Upper lobe of left lung (tissue), 6 donors: Measurements from ENCODE around the gene SMIM13. TPM values are rescaled to one million over a fixed set of nuclear protein-coding genes. Genes with fewer than 3 reads are reported as not detected.
A peak's percentile ranks its signal among the peaks of the same experiment; 100 is the strongest.

Source experiments
- ATAC-seq, 2 donors: fragments of 200-7000 bp; cut with Tn5 transposase; one replicate each; pipeline ENCODE4 v1.9.1; 2022; ENCODE audit warnings: mild to moderate bottlenecking in 2 of 2, moderate library complexity in 2 of 2; ENCODE audit not compliant: low FRiP score in 2 of 2
- DNase-seq, 2 donors: peaks; one replicate each; pipeline ENCODE4 v3.0.0-alpha.2; 2019 to 2020
- H3K27ac ChIP-seq, 4 donors: fragments of 200-600 bp; sonication (generic); one replicate each; pipeline ENCODE4 v1.5.1; 2016 to 2019
- H3K27me3 ChIP-seq, 4 donors: fragments of 200-600 bp; sonication (generic); one replicate each; pipeline ENCODE4 v1.5.1; 2017 to 2019
- H3K36me3 ChIP-seq, 4 donors: fragments of 200-600 bp; sonication (generic); one replicate each; pipeline ENCODE4 v1.5.1; 2016 to 2019
- H3K4me1 ChIP-seq, 4 donors: fragments of 200-600 bp; sonication (generic); one replicate each; pipeline ENCODE4 v1.5.1; 2018 to 2019
- H3K4me3 ChIP-seq, 4 donors: fragments of 200-600 bp; sonication (generic); one replicate each; pipeline ENCODE4 v1.5.1; 2017 to 2019; ENCODE audit warnings: mild to moderate bottlenecking in 2 of 4, moderate library complexity in 1 of 4
- H3K9me3 ChIP-seq, 4 donors: fragments of 200-600 bp; sonication (generic); one replicate each; pipeline ENCODE4 v1.5.1; 2018 to 2019
- EP300 ChIP-seq, 4 donors: sonication (generic); formaldehyde crosslinking; IDR thresholded peaks; one replicate each; pipeline ENCODE4 v1.5.1; 2017; ENCODE audit warnings: antibody characterized with exemption in 4 of 4, control low read depth in 2 of 4
- POLR2A ChIP-seq, 4 donors: fragments of 450-650 bp; IDR thresholded peaks; one replicate each; pipeline ENCODE4 v1.5.1; 2016 to 2017; ENCODE audit warnings: antibody characterized with exemption in 4 of 4, mild to moderate bottlenecking in 2 of 4
- POLR2AphosphoS5 ChIP-seq, 2 donors: sonication (generic); formaldehyde crosslinking; IDR thresholded peaks; one replicate each; pipeline ENCODE4 v1.5.1; 2017; ENCODE audit warnings: antibody characterized with exemption in 2 of 2
- WGBS, 2 donors: methylation state at CpG; one replicate each; pipeline ENCODE4 v1.1.5; 2017 to 2018; 5-methylcytosine and 5-hydroxymethylcytosine counted together
- total RNA-seq, 6 donors: library from RNA; depleted of rRNA in 4 of 6; stranded (reverse); fragments of >200 nt in 4 of 6; gene quantifications; one replicate each; pipeline versions ENCODE4 v1.1.0 to v1.2.1, GENCODE V29; 2016 to 2021
- TF ChIP-seq, protein P1 (sequence below), 6 experiments: fragments of 450-650 bp in 4 of 6; fragments of 200-600 bp in 2 of 6; sonication (generic) in 2 of 6; IDR thresholded peaks; one replicate each; pipeline ENCODE4 v1.5.1; 2016 to 2019; ENCODE audit warnings: antibody characterized with exemption in 6 of 6
- donor health status: DM: no; HTN: no; CAD: no; lungs with moderate emphysema.
- donor health status: DM: no; HTN: yes; CAD: no; lungs with severe emphysema.

Gene SMIM13
- total RNA-seq, 6 donors from 2014 or later: 1.0 to 9.6 (median 6.3) TPM

DNA sequence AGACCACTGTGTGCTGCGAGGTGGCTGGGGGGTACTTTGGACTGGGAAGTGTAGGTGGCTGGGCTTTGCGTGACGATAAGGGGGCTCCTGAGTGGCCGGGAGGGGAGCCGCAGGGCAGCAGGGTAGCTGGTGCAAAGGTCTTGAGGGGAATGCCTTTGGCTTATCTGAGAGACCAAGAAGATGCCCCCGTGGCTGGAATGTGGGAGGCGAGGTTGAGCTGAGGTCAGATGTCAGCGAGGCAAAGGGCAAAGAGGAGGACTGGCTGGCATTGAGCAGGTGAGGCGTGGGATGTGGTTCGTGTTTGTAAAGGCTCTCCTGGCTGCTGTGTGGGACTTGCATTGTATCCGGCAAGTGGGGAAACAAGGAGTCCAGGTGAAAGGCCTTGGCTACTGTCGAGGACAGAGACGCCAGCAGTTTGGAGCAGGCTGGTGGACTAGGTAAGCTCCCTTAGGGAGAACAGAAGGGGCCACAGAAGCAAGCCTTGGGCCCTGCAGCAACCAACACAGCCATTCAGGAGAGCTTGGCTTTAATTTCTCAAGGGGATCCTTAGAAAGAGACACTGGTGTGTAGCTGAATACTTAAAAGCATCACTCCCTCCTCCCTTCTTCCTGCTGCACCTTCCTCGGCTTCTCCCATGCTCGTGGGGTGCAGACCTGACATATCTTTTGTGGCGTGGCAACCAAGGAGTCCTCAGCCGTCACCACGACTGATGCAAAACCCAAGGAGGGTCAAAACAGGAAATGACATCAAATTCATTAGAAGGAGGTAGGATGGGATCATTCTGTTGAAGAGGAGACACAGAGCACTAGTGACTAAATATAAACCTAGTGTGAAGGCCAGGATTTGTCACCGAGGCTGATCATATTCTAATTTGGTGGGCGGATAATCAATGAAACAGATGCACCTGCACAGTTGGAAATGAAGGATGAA is 71.3 kb downstream of the SMIM13 start:
- H3K36me3 ChIP-seq: no peaks in the 10 kb centered on the region
- TF ChIP-seq EP300 (IDR thresholded peaks at IDR 0.05): no peak
- TF ChIP-seq, protein P1, sequence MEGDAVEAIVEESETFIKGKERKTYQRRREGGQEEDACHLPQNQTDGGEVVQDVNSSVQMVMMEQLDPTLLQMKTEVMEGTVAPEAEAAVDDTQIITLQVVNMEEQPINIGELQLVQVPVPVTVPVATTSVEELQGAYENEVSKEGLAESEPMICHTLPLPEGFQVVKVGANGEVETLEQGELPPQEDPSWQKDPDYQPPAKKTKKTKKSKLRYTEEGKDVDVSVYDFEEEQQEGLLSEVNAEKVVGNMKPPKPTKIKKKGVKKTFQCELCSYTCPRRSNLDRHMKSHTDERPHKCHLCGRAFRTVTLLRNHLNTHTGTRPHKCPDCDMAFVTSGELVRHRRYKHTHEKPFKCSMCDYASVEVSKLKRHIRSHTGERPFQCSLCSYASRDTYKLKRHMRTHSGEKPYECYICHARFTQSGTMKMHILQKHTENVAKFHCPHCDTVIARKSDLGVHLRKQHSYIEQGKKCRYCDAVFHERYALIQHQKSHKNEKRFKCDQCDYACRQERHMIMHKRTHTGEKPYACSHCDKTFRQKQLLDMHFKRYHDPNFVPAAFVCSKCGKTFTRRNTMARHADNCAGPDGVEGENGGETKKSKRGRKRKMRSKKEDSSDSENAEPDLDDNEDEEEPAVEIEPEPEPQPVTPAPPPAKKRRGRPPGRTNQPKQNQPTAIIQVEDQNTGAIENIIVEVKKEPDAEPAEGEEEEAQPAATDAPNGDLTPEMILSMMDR (IDR thresholded peaks at IDR 0.05): no peak
- no peak for TF ChIP-seq POLR2AphosphoS5 (IDR thresholded peaks at IDR 0.05)
- TF ChIP-seq POLR2A (IDR thresholded peaks at IDR 0.05): no peak
- no peak for ATAC-seq

DNA sequence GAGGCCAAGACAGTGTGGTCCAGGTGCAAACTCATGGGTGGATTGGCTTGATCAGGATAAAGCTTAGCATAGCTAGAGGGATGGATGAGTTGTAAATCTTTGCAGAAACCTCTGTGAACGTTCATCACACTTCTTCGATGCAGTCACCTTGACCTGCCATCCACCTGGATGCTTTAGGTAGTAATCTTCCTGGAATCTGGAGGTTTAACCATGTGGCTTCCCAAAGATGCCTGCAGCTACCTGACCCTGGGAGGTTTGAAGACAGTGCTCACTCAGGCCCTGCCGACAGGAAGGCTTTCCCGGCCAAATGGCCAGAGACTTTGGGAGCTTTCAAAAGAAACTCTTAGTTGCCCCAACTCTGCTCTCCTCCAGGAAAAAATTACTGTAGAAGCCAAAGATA is 73.3 kb downstream of the SMIM13 start:
- WGBS, 2 donors: 47 to 80% methylated on average over 4 of the region's 4 CpGs
- Histone ChIP-seq H3K36me3 (no peaks in the 10 kb centered on the region), H3K27ac (no peak overlapping the region), H3K4me3 (no peak overlapping the region), H3K27me3 (no peaks in the 10 kb centered on the region), H3K4me1 (no peaks in the 10 kb centered on the region), H3K9me3 (no peaks in the 10 kb centered on the region)
- TF ChIP-seq EP300 (IDR thresholded peaks at IDR 0.05): no peak
- TF ChIP-seq, protein P1 (IDR thresholded peaks at IDR 0.05): no peak
- TF ChIP-seq POLR2A (IDR thresholded peaks at IDR 0.05): no peak
- no peak for TF ChIP-seq POLR2AphosphoS5 (IDR thresholded peaks at IDR 0.05)
- no peak for ATAC-seq
- no peak for DNase-seq

More for the DNA sequence above, 71.3 kb downstream of the SMIM13 start:
- H3K9me3 ChIP-seq: no peaks in the 10 kb centered on the region
- no peak for DNase-seq
- no peak overlapping the region for H3K27ac ChIP-seq
- no peaks in the 10 kb centered on the region for H3K27me3 ChIP-seq
- no peak overlapping the region for H3K4me3 ChIP-seq
- 81 to 88% methylated on average over 20 of the region's 20 CpGs for WGBS, 2 donors
- no peaks in the 10 kb centered on the region for H3K4me1 ChIP-seq

DNA sequence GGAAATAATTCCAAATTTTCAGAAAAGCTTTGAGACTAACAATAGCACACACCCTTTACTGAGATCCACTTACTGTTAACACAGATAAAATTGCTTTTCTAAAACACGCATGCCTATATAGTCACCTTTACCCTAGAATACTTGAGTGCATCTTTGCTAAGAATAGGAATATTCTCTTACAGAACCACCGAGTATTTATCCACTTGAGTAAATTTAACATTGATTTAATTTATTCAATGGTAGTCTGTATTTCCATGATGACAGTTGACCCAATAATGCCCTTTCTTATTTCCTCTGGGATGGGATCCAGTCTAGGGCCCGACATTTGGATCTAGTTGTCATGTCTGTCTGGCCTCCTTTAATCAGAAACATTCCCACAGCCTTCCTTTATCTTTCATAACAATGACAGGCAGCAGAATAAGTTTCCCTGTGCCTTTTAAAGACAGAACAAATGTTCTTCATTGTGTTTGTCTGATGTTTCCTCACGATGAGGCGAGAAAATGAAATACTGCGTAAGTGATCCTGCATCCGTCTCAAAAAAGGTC is 74.5 kb downstream of the SMIM13 start:
- Histone ChIP-seq H3K9me3 (no peaks in the 10 kb centered on the region), H3K4me3 (no peak overlapping the region), H3K36me3 (no peaks in the 10 kb centered on the region), H3K4me1 (peaks cover 0 to 10% (median 8%) of the 10 kb centered on the region in 4 donors), H3K27ac (peak overlapping the region in 1 of 4 donors; percentile 24), H3K27me3 (no peaks in the 10 kb centered on the region)
- WGBS, 2 donors: 65% methylated on average over 7 of the region's 7 CpGs
- TF ChIP-seq POLR2AphosphoS5 (IDR thresholded peaks at IDR 0.05): no peak
- TF ChIP-seq EP300 (IDR thresholded peaks at IDR 0.05): no peak
- no peak for TF ChIP-seq POLR2A (IDR thresholded peaks at IDR 0.05)
- TF ChIP-seq, protein P1 (IDR thresholded peaks at IDR 0.05): no peak
- ATAC-seq (no peak), DNase-seq (no peak)

DNA sequence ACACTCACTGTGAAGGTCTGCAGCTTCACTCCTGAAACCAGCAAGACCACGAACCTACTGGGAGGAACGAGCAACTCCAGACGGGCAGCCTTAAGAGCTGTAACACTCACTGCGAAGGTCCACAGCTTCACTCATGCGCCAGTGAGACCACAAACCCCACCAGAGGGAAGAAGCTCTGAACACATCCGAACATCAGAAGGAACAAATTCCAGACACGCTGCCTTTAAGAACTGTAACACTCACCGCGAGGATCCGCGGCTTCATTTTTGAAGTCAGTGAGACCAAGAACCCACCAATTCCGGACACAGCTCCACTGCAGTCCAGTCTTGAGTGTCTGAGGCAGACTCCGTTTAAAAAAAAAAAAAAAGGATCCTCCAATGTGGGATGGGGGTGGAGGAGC is 78.3 kb downstream of the SMIM13 start:
- DNase-seq (no peak), ATAC-seq (no peak)
- H3K4me3 ChIP-seq: no peak overlapping the region
- H3K27me3 ChIP-seq: no peaks in the 10 kb centered on the region
- WGBS, 2 donors: 89 to 94% methylated on average over 13 of the region's 13 CpGs
- TF ChIP-seq, protein P1 (IDR thresholded peaks at IDR 0.05): no peak
- no peaks in the 10 kb centered on the region for H3K36me3 ChIP-seq
- H3K4me1 ChIP-seq: peaks cover 0 to 13% (median 8%) of the 10 kb centered on the region in 4 donors
- H3K27ac ChIP-seq: no peak overlapping the region
- H3K9me3 ChIP-seq: no peaks in the 10 kb centered on the region
